H9 (cell line): ENCODE data around the gene HHEX. TPM values are rescaled to one million over a fixed set of nuclear protein-coding genes. Genes with fewer than 3 reads are reported as not detected.

Experiments used
- DNase-seq: peaks from one replicate; pipeline ENCODE4 v3.0.0-alpha.2; 2017
- H2AFZ ChIP-seq: one replicate; pipeline ENCODE4 v1.6.1; 2013; ENCODE audit warnings: mild to moderate bottlenecking, low read length, control low read depth, moderate library complexity
- H2AK5ac ChIP-seq: 2 replicates; pipeline ENCODE4 v1.6.1; 2013; ENCODE audit warnings: low read length, control low read depth, mixed read lengths; ENCODE audit not compliant: insufficient read length
- H2BK120ac ChIP-seq: one replicate; pipeline ENCODE4 v1.6.1; 2013; ENCODE audit warnings: low read depth, mild to moderate bottlenecking, low read length, control low read depth, inconsistent platforms; ENCODE audit not compliant: poor library complexity, severe bottlenecking
- H2BK12ac ChIP-seq: 2 replicates; pipeline ENCODE4 v1.6.1; 2013; ENCODE audit warnings: low read length, control low read depth, mixed read lengths, low read depth; ENCODE audit not compliant: insufficient read length
- H2BK15ac ChIP-seq: 2 replicates; pipeline ENCODE4 v1.6.1; 2013; ENCODE audit warnings: low read depth, low read length, control low read depth
- H2BK20ac ChIP-seq: one replicate; pipeline ENCODE4 v1.6.1; 2013; ENCODE audit warnings: low read depth, mild to moderate bottlenecking, low read length, control low read depth, inconsistent platforms; ENCODE audit not compliant: poor library complexity, severe bottlenecking
- H2BK5ac ChIP-seq: 2 replicates; pipeline ENCODE4 v1.6.1; 2013; ENCODE audit warnings: low read length, control low read depth, mixed read lengths; ENCODE audit not compliant: insufficient read length
- H3K14ac ChIP-seq: 2 replicates; pipeline ENCODE4 v1.6.1; 2013; ENCODE audit warnings: low read length, control low read depth; ENCODE audit not compliant: insufficient read depth
- H3K18ac ChIP-seq: 2 replicates; pipeline ENCODE4 v1.6.1; 2013; ENCODE audit warnings: low read depth, mild to moderate bottlenecking, mixed read lengths, low read length, control low read depth; ENCODE audit not compliant: insufficient read length
- H3K23ac ChIP-seq: 2 replicates; pipeline ENCODE4 v1.6.1; 2013; ENCODE audit warnings: low read length, control low read depth, mixed read lengths, low read depth; ENCODE audit not compliant: insufficient read length
- H3K23me2 ChIP-seq: 2 replicates; pipeline ENCODE4 v1.6.1; 2013; ENCODE audit warnings: low read depth, mild to moderate bottlenecking, mixed read lengths, low read length, control low read depth; ENCODE audit not compliant: insufficient read length, poor library complexity, severe bottlenecking
- H3K27ac ChIP-seq: 2 replicates; pipeline ENCODE4 v1.5.1; 2013; ENCODE audit warnings: low read length, control low read depth, mixed read lengths, low read depth; ENCODE audit not compliant: insufficient read length
- H3K27me3 ChIP-seq: 2 replicates; pipeline ENCODE4 v1.6.1; 2013; ENCODE audit warnings: low read length, control low read depth, inconsistent platforms; ENCODE audit not compliant: insufficient read depth
- H3K4ac ChIP-seq: 2 replicates; pipeline ENCODE4 v1.6.1; 2013; ENCODE audit warnings: low read depth, mild to moderate bottlenecking, control low read depth, inconsistent platforms, low read length, moderate library complexity
- H3K4me1 ChIP-seq: 2 replicates; pipeline ENCODE4 v1.6.1; 2013; ENCODE audit warnings: low read length, control low read depth, inconsistent platforms; ENCODE audit not compliant: insufficient read depth
- H3K4me2 ChIP-seq: 2 replicates; pipeline ENCODE4 v1.6.1; 2013; ENCODE audit warnings: low read length, control low read depth, mixed read lengths; ENCODE audit not compliant: insufficient read length, insufficient read depth
- H3K56ac ChIP-seq: 2 replicates; pipeline ENCODE4 v1.6.1; 2013; ENCODE audit warnings: low read depth, mild to moderate bottlenecking, mixed read lengths, low read length, control low read depth; ENCODE audit not compliant: insufficient read length
- H3K79me1 ChIP-seq: 2 replicates; pipeline ENCODE4 v1.6.1; 2013; ENCODE audit warnings: low read depth, mild to moderate bottlenecking, moderate library complexity, low read length, control low read depth, inconsistent platforms; ENCODE audit not compliant: insufficient read depth, poor library complexity, severe bottlenecking
- H3K79me2 ChIP-seq: 2 replicates; pipeline ENCODE4 v1.6.1; 2013; ENCODE audit warnings: low read length, control low read depth, inconsistent platforms; ENCODE audit not compliant: insufficient read depth
- H3K9ac ChIP-seq: 2 replicates; pipeline ENCODE4 v1.6.1; 2013; ENCODE audit warnings: low read length, control low read depth, mixed read lengths; ENCODE audit not compliant: insufficient read length; ENCODE audit errors: extremely low read depth
- H3K9me3 ChIP-seq: one replicate; pipeline ENCODE4 v1.6.1; 2013; ENCODE audit warnings: low read depth, low read length, inconsistent platforms; ENCODE audit not compliant: control insufficient read depth
- H3T11ph ChIP-seq: one replicate; pipeline ENCODE4 v1.6.1; 2013; ENCODE audit warnings: mild to moderate bottlenecking, low read length, control low read depth, inconsistent platforms
- H4K20me1 ChIP-seq: one replicate; pipeline ENCODE4 v1.6.1; 2013; ENCODE audit not compliant: control insufficient read depth, insufficient read length, insufficient read depth
- H4K5ac ChIP-seq: 2 replicates; pipeline ENCODE4 v1.6.1; 2013; ENCODE audit warnings: low read depth, mild to moderate bottlenecking, mixed read lengths, low read length, control low read depth; ENCODE audit not compliant: insufficient read length
- H4K8ac ChIP-seq: replicated peaks from 2 replicates; pipeline ENCODE4 v1.6.1; 2013; ENCODE audit warnings: low read length, control low read depth, mixed read lengths, low read depth; ENCODE audit not compliant: insufficient read length
- H4K91ac ChIP-seq: 2 replicates; pipeline ENCODE4 v1.6.1; 2013; ENCODE audit warnings: low read depth, mild to moderate bottlenecking, moderate library complexity, mixed read lengths, low read length, control low read depth; ENCODE audit not compliant: insufficient read length
- H3K27ac Mint-ChIP-seq, 3 experiments: 2 replicates in 2 of 3; 3 replicates in 1 of 3; pipeline ENCODE4 v1.8.0; 2020 to 2021; ENCODE audit warnings: mixed read lengths in 3 of 3, mild to moderate bottlenecking in 1 of 3, moderate library complexity in 1 of 3
- H3K27me3 Mint-ChIP-seq: 2 replicates; pipeline ENCODE4 v1.8.0; 2021; ENCODE audit warnings: low read depth, mild to moderate bottlenecking, moderate library complexity, mixed read lengths
- H3K36me3 Mint-ChIP-seq, 3 experiments: 2 replicates in 2 of 3; 3 replicates in 1 of 3; pipeline ENCODE4 v1.8.0; 2020 to 2021; ENCODE audit warnings: low read depth in 3 of 3, mixed read lengths in 3 of 3; ENCODE audit not compliant: insufficient read depth in 1 of 3
- H3K4me1 Mint-ChIP-seq, 2 experiments: 2 replicates each; pipeline ENCODE4 v1.8.0; 2020; ENCODE audit warnings: mixed read lengths in 2 of 2
- H3K4me3 Mint-ChIP-seq, 2 experiments: 2 replicates in 1 of 2; 3 replicates in 1 of 2; pipeline ENCODE4 v1.8.0; 2020 to 2021; ENCODE audit warnings: mild to moderate bottlenecking in 2 of 2, mixed read lengths in 2 of 2, moderate library complexity in 1 of 2
- H3K9me3 Mint-ChIP-seq, 2 experiments: 2 replicates in 1 of 2; 3 replicates in 1 of 2; pipeline ENCODE4 v1.8.0; 2020; ENCODE audit warnings: mild to moderate bottlenecking in 2 of 2, mixed read lengths in 2 of 2, moderate library complexity in 1 of 2
- CTCF ChIP-seq: fragments of 200-600 bp; sonication (generic); conservative IDR thresholded peaks from 3 replicates; pipeline ENCODE4 v1.8.0; 2021; ENCODE audit warnings: antibody characterized with exemption, mild to moderate bottlenecking
- WGBS: extraction: QIAGEN DNeasy Blood & Tissue Kit; methylation state at CpG from one replicate; pipeline ENCODE4 v1.1.7; 2013; ENCODE audit warnings: missing lambda C conversion rate, low lambda C conversion rate, mixed read lengths; ENCODE audit not compliant: insufficient read length; ENCODE audit errors: extremely low coverage; 5-methylcytosine and 5-hydroxymethylcytosine counted together
- total RNA-seq: library from RNA; stranded (reverse); gene quantifications from 2 replicates; pipeline ENCODE4 v1.2.1, GENCODE V29; 2021

HHEX gene
- total RNA-seq, 1 experiment from 2014 or later = 2.2 TPM

- H3K56ac ChIP-seq = no peak overlapping the region
- WGBS = no CpG with 5 or more reads among the region's 35 CpGs
- no peaks in the 10 kb centered on the region for H4K20me1 ChIP-seq
- Mint-ChIP-seq H3K9me3 (peaks cover 0 to 2% of the 10 kb centered on the region in 2 experiments; a peak in 2 of 5 replicates), H3K4me3 (peak overlapping the region; percentile 38 to 77), H3K36me3 (peaks cover 0 to 5% (median 0%) of the 10 kb centered on the region in 3 experiments; a peak in 2 of 7 replicates), H3K4me1 (peaks cover 28 to 37% of the 10 kb centered on the region in 2 experiments), H3K27me3 (peaks cover 93% of the 10 kb centered on the region), H3K27ac (no peak overlapping the region; a peak in 1 of 7 replicates)
- H2AK5ac ChIP-seq = no peak overlapping the region
- H3K9me3 ChIP-seq = no peaks in the 10 kb centered on the region
- H3K79me2 ChIP-seq = no peaks in the 10 kb centered on the region
- no peaks in the 10 kb centered on the region for H3K79me1 ChIP-seq
- no peaks in the 10 kb centered on the region; the same call in 1 of the 2 replicates for H3K4me1 ChIP-seq
- H3K9ac ChIP-seq = no peak overlapping the region
- H2BK20ac ChIP-seq = no peak overlapping the region
- H3K23me2 ChIP-seq = peaks cover 40% of the 10 kb centered on the region
- no peak overlapping the region for H3K27ac ChIP-seq
- no peak overlapping the region for H2AFZ ChIP-seq
- H2BK120ac ChIP-seq = no peak overlapping the region
- no peak overlapping the region for H3T11ph ChIP-seq
- H3K4me2 ChIP-seq = peak overlapping the region; percentile 82
- no peak overlapping the region for H2BK15ac ChIP-seq
- no peak overlapping the region for H2BK5ac ChIP-seq
- no peak overlapping the region for H4K5ac ChIP-seq
- H3K27me3 ChIP-seq = peaks cover 56% of the 10 kb centered on the region
- H4K91ac ChIP-seq = no peak overlapping the region
- H3K4ac ChIP-seq = no peak overlapping the region
- DNase-seq = peak; percentile 60
- no peak overlapping the region for H3K23ac ChIP-seq
- no peak for TF ChIP-seq CTCF
- no peak overlapping the region for H4K8ac ChIP-seq
- no peak overlapping the region for H2BK12ac ChIP-seq
- H3K14ac ChIP-seq = no peak overlapping the region
- no peak overlapping the region for H3K18ac ChIP-seq
Observed at GRCh38 chr10:92691591-92692079, 1.9 kb downstream of the HHEX start.
